ENCODE results near the gene CPEB4. TPM values are rescaled to one million over a fixed set of nuclear protein-coding genes. Genes with fewer than 3 reads are reported as not detected.

Gene CPEB4
- total and polyA plus RNA-seq, 10 donors: 2.3 to 107 (median 81.0) TPM

DNA sequence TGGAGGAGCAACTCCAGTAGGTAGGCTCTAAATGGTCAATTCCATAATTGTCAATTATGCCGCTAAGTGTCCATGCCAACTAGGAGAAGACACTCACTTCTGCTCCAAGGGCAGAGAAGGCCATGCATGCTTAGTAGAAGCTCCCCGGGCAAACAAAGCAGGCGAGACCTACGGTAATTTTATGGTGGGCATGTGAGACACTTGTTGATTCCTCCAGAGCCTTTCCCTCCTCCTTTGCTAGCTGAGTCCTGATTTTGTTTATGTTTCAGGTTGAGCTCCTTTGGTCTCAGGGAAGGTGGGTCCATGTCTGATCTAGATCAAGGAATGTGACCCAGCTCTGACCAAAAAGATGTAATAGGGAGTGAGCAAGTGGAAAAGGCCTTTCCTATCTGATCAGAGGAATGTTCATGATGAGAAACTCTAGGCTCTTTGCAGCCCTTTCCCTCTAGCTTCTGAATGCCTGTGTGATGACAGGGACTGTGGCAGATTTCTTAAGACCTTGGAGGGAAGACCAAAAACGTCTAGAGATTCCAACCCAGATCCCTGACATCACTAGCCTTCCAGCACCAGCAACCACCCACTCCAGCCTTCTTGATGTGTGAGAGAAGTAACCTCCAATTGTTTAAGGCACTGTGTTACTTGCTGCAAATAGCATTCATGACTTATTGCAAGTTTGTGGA lies 7.7 kb upstream of the CPEB4 start:
- Histone ChIP-seq H3K36me3 (no peaks in the 10 kb centered on the region), H3K4me1 (peaks cover 16 to 34% (median 29%) of the 10 kb centered on the region in 6 donors), H3K9me3 (peaks cover 0 to 4% (median 0%) of the 10 kb centered on the region in 8 donors), H3K4me3 (no peak overlapping the region), H3K27me3 (replicated peaks in 1 of 7) (no peaks in the 10 kb centered on the region), H3K27ac (no peak overlapping the region)
- intact Hi-C loops (cut with DNase I; ENCODE audit: low total_unique reads): no loop called here
- no peak for DNase-seq
- TF ChIP-seq POLR2A (IDR thresholded peaks at IDR 0.05): no peak
- no peak for TF ChIP-seq POLR2AphosphoS5 (IDR thresholded peaks at IDR 0.05)
- TF ChIP-seq, protein P1, sequence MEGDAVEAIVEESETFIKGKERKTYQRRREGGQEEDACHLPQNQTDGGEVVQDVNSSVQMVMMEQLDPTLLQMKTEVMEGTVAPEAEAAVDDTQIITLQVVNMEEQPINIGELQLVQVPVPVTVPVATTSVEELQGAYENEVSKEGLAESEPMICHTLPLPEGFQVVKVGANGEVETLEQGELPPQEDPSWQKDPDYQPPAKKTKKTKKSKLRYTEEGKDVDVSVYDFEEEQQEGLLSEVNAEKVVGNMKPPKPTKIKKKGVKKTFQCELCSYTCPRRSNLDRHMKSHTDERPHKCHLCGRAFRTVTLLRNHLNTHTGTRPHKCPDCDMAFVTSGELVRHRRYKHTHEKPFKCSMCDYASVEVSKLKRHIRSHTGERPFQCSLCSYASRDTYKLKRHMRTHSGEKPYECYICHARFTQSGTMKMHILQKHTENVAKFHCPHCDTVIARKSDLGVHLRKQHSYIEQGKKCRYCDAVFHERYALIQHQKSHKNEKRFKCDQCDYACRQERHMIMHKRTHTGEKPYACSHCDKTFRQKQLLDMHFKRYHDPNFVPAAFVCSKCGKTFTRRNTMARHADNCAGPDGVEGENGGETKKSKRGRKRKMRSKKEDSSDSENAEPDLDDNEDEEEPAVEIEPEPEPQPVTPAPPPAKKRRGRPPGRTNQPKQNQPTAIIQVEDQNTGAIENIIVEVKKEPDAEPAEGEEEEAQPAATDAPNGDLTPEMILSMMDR (IDR thresholded peaks at IDR 0.05 in 8 of 11, conservative IDR thresholded peaks at IDR 0.05 in 3 of 11): no peak
- WGBS, 5 donors: 80 to 94% (median 88%) methylated on average over 5 of the region's 5 CpGs

DNA sequence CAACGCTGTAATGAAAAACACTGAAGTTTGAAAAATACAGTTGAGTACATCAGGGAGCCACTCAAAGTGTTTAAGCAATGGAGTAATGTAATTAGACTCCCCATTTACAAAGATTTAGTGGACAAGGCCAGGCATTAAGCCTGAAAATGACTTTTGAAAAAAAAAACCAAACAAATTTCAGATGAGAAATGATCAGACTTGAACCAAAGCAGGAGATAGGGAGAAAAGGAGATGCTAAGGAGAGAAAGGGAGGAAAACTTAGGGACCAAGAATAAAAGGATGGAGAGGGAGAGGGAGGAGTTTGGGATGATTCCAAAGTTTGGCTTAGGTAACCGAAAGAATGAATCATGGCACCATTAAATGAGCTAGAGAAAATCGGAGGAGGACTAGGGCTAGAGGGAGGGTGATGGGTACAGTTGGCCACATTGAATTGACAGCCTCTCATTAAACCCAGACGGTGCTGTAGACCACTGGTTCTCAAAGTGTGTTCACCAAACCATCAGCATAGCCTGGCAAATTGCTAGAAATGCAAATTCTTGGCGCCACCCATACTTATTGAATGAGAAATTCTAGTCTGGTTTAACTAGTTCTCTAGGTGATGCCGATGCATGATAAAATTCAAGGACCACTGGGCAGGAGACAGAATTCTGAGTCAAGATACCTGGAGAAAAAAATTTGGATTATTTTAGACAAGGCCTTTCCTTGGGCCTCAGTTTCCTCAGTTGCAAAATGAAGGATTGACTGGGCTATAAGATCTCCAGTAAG lies 6.2 kb upstream of the CPEB4 start:
- Histone ChIP-seq H3K27ac (no peak overlapping the region), H3K9me3 (peaks cover 0 to 4% (median 0%) of the 10 kb centered on the region in 8 donors), H3K36me3 (no peaks in the 10 kb centered on the region), H3K27me3 (replicated peaks in 1 of 7) (no peaks in the 10 kb centered on the region), H3K4me1 (peaks cover 26 to 50% (median 40%) of the 10 kb centered on the region in 6 donors), H3K4me3 (no peak overlapping the region)
- intact Hi-C loops (cut with DNase I; ENCODE audit: low total_unique reads): no loop called here
- DNase-seq: no peak
- 91 to 98% (median 96%) methylated on average over 6 of the region's 6 CpGs for WGBS, 5 donors
- TF ChIP-seq, protein P1 (IDR thresholded peaks at IDR 0.05 in 8 of 11, conservative IDR thresholded peaks at IDR 0.05 in 3 of 11): no peak
- TF ChIP-seq POLR2AphosphoS5 (IDR thresholded peaks at IDR 0.05) (no peak), POLR2A (IDR thresholded peaks at IDR 0.05) (no peak)

DNA sequence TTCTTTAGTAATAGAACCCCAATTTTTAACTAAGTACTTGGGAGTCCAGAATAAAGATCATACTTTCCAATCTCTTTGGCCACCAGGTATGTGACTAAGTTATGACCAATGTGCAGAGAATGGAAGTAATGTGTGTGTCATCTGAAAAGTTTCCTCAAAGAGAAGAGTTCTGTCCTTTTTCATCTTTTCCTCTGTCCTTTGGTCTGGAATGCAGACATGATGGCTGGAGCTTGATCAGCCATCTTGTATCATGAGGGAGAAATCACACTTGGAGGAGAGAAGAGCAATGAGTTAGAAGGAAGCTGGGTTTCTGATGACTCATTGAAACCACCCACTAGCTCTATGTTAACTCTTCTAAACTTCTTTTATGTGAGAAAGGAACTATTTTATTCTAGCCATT lies 5.5 kb upstream of the CPEB4 start:
- H3K27me3 ChIP-seq (replicated peaks in 1 of 7): no peaks in the 10 kb centered on the region
- H3K27ac ChIP-seq: peak overlapping the region in 1 of 8 donors; percentile 13
- peaks cover 29 to 56% (median 46%) of the 10 kb centered on the region in 6 donors for H3K4me1 ChIP-seq
- TF ChIP-seq, protein P1 (IDR thresholded peaks at IDR 0.05 in 8 of 11, conservative IDR thresholded peaks at IDR 0.05 in 3 of 11): no peak
- TF ChIP-seq POLR2AphosphoS5 (IDR thresholded peaks at IDR 0.05) (no peak), POLR2A (IDR thresholded peaks at IDR 0.05) (no peak)
- DNase-seq: no peak
- no peak overlapping the region for H3K4me3 ChIP-seq
- intact Hi-C loops (cut with DNase I; ENCODE audit: low total_unique reads): no loop called here
- peaks cover 0 to 4% (median 0%) of the 10 kb centered on the region in 8 donors for H3K9me3 ChIP-seq
- H3K36me3 ChIP-seq: no peaks in the 10 kb centered on the region

- intact Hi-C loops (cut with DNase I; ENCODE audit: low total_unique reads): no loop called here
- Histone ChIP-seq H3K27me3 (replicated peaks in 1 of 7) (no peaks in the 10 kb centered on the region), H3K9me3 (peaks cover 0 to 4% (median 0%) of the 10 kb centered on the region in 8 donors), H3K36me3 (no peaks in the 10 kb centered on the region), H3K4me1 (peaks cover 29 to 51% (median 44%) of the 10 kb centered on the region in 6 donors), H3K27ac (peak overlapping the region in 3 of 8 donors; percentile 13 to 96 (median 82)), H3K4me3 (no peak overlapping the region)
- 89 to 98% (median 95%) methylated on average over 3 of the region's 3 CpGs for whole genome bisulfite sequencing, 5 donors
- TF ChIP-seq POLR2A (IDR thresholded peaks at IDR 0.05) (no peak), POLR2AphosphoS5 (IDR thresholded peaks at IDR 0.05) (no peak)
- TF ChIP-seq, protein P1 (IDR thresholded peaks at IDR 0.05 in 8 of 11, conservative IDR thresholded peaks at IDR 0.05 in 3 of 11): no peak
- no peak for DNase-seq
Observed at GRCh38 chr5:173883347-173883924, 4.7 kb upstream of the CPEB4 start.
